ENCODE results near the gene ZNF391.

The ZNF391 gene

GRCh38 chr6:27383481-27383880 is 5.1 kb upstream of the ZNF391 start:
- TF ChIP-seq EZH2 (IDR thresholded peaks at IDR 0.05; ENCODE audit: borderline replicate concordance, low read length): no peak
- no peak for TF ChIP-seq CTCF (IDR thresholded peaks at IDR 0.05; ENCODE audit: low read length)

GRCh38 chr6:27392623-27393022 is 4.1 kb downstream of the ZNF391 start:
- H3K27me3 ChIP-seq (ENCODE audit: insufficient read depth, low read length): no peaks in the 10 kb centered on the region
- H3F3A ChIP-seq (ENCODE audit: insufficient read depth, low read length): no peaks in the 10 kb centered on the region

More at GRCh38 chr6:27383481-27383880, 5.1 kb upstream of the ZNF391 start:
- Histone ChIP-seq H3K9ac (ENCODE audit: low read length) (no peak overlapping the region), H3F3A (ENCODE audit: insufficient read depth, low read length) (no peaks in the 10 kb centered on the region), H2AFZ (ENCODE audit: low read length) (no peak overlapping the region), H3K79me2 (ENCODE audit: insufficient read depth, low read length) (no peaks in the 10 kb centered on the region), H3K27me3 (ENCODE audit: insufficient read depth, low read length) (no peaks in the 10 kb centered on the region), H3K27ac (ENCODE audit: low read depth, low read length, poor library complexity, severe bottlenecking) (no peak overlapping the region), H3K4me3 (ENCODE audit: low read depth, low read length, poor library complexity, severe bottlenecking) (no peak overlapping the region), H3K36me3 (ENCODE audit: insufficient read depth, low read length) (no peaks in the 10 kb centered on the region), H3K4me1 (ENCODE audit: insufficient read depth, low read length, severe bottlenecking) (peaks cover 7% of the 10 kb centered on the region), H4K20me1 (ENCODE audit: insufficient read depth, low read length) (no peaks in the 10 kb centered on the region), H3K9me2 (ENCODE audit: low read depth, low read length) (no peaks in the 10 kb centered on the region), H3K9me3 (ENCODE audit: low read length) (no peaks in the 10 kb centered on the region; the same call in 1 of the 2 replicates), H3K4me2 (ENCODE audit: low read length) (no peak overlapping the region)

GRCh38 chr6:27394073-27394472 is 5.5 kb downstream of the ZNF391 start:
- Histone ChIP-seq H2AFZ (ENCODE audit: low read length) (no peak overlapping the region), H3K9ac (ENCODE audit: low read length) (no peak overlapping the region), H3K36me3 (ENCODE audit: insufficient read depth, low read length) (peaks cover 61% of the 10 kb centered on the region), H4K20me1 (ENCODE audit: insufficient read depth, low read length) (no peaks in the 10 kb centered on the region), H3K9me2 (ENCODE audit: low read depth, low read length) (no peaks in the 10 kb centered on the region), H3K4me1 (ENCODE audit: insufficient read depth, low read length, severe bottlenecking) (peaks cover 11% of the 10 kb centered on the region), H3K4me3 (ENCODE audit: low read depth, low read length, poor library complexity, severe bottlenecking) (no peak overlapping the region), H3K27ac (ENCODE audit: low read depth, low read length, poor library complexity, severe bottlenecking) (no peak overlapping the region), H3F3A (ENCODE audit: insufficient read depth, low read length) (no peaks in the 10 kb centered on the region), H3K9me3 (ENCODE audit: low read length) (peaks cover 43% of the 10 kb centered on the region), H3K27me3 (ENCODE audit: insufficient read depth, low read length) (no peaks in the 10 kb centered on the region), H3K79me2 (ENCODE audit: insufficient read depth, low read length) (no peaks in the 10 kb centered on the region), H3K4me2 (ENCODE audit: low read length) (no peak overlapping the region)
- no peak for TF ChIP-seq CTCF (IDR thresholded peaks at IDR 0.05; ENCODE audit: low read length)
- no peak for TF ChIP-seq EZH2 (IDR thresholded peaks at IDR 0.05; ENCODE audit: borderline replicate concordance, low read length)

More at GRCh38 chr6:27392623-27393022, 4.1 kb downstream of the ZNF391 start:
- H4K20me1 ChIP-seq (ENCODE audit: insufficient read depth, low read length): no peaks in the 10 kb centered on the region
- H3K27ac ChIP-seq (ENCODE audit: low read depth, low read length, poor library complexity, severe bottlenecking): no peak overlapping the region
- H3K4me1 ChIP-seq (ENCODE audit: insufficient read depth, low read length, severe bottlenecking): peaks cover 18% of the 10 kb centered on the region
- no peak overlapping the region for H3K4me3 ChIP-seq (ENCODE audit: low read depth, low read length, poor library complexity, severe bottlenecking)
- no peak overlapping the region for H3K9ac ChIP-seq (ENCODE audit: low read length)
- no peaks in the 10 kb centered on the region for H3K79me2 ChIP-seq (ENCODE audit: insufficient read depth, low read length)
- peaks cover 35% of the 10 kb centered on the region; the same call in 1 of the 2 replicates for H3K9me3 ChIP-seq (ENCODE audit: low read length)
- H2AFZ ChIP-seq (ENCODE audit: low read length): no peak overlapping the region
- peaks cover 49% of the 10 kb centered on the region for H3K36me3 ChIP-seq (ENCODE audit: insufficient read depth, low read length)
- TF ChIP-seq CTCF (IDR thresholded peaks at IDR 0.05; ENCODE audit: low read length) (no peak), EZH2 (IDR thresholded peaks at IDR 0.05; ENCODE audit: borderline replicate concordance, low read length) (no peak)
- no peak overlapping the region for H3K4me2 ChIP-seq (ENCODE audit: low read length)
- no peaks in the 10 kb centered on the region for H3K9me2 ChIP-seq (ENCODE audit: low read depth, low read length)
